ENCODE measurements around the gene C3orf52.
A peak's percentile ranks its signal among the peaks of the same experiment; 100 is the strongest.

The C3orf52 gene

GRCh38 chr3:112086875-112087524, 811 bp downstream of the C3orf52 start:
- DNase-seq (ENCODE audit: low read depth in 3 of 3) = no peak

GRCh38 chr3:112087746-112088145, 1.6 kb downstream of the C3orf52 start:
- no peak for DNase-seq (ENCODE audit: low read depth in 3 of 3)

GRCh38 chr3:112088944-112089343, 2.8 kb downstream of the C3orf52 start:
- no peak for DNase-seq (ENCODE audit: low read depth in 3 of 3)

- no peak for DNase-seq (ENCODE audit: low read depth in 3 of 3)
Measured at GRCh38 chr3:112089956-112090886, 4.0 kb downstream of the C3orf52 start.

- DNase-seq (ENCODE audit: low read depth in 3 of 3) = no peak
Measured at GRCh38 chr3:112090887-112091586, 4.8 kb downstream of the C3orf52 start.

- no peak for DNase-seq (ENCODE audit: low read depth in 3 of 3)
Measured at GRCh38 chr3:112092496-112093179, 6.4 kb downstream of the C3orf52 start.

GRCh38 chr3:112093180-112093522, 7.0 kb downstream of the C3orf52 start:
- DNase-seq (ENCODE audit: low read depth in 3 of 3) = no peak

- DNase-seq (ENCODE audit: low read depth in 3 of 3) = no peak
Measured at GRCh38 chr3:112095731-112096130, 9.5 kb downstream of the C3orf52 start.

- no peak for DNase-seq (ENCODE audit: low read depth in 3 of 3)
Measured at GRCh38 chr3:112096176-112096575, 10.0 kb downstream of the C3orf52 start.

GRCh38 chr3:112097378-112097777, 11.2 kb downstream of the C3orf52 start:
- DNase-seq (ENCODE audit: low read depth in 3 of 3) = no peak

- DNase-seq (ENCODE audit: low read depth in 3 of 3) = no peak
Measured at GRCh38 chr3:112101916-112102315, 15.7 kb downstream of the C3orf52 start.

- no peak for DNase-seq (ENCODE audit: low read depth in 3 of 3)
Measured at GRCh38 chr3:112104774-112105173, 18.6 kb downstream of the C3orf52 start.

GRCh38 chr3:112109322-112109721, 23.1 kb downstream of the C3orf52 start:
- DNase-seq (ENCODE audit: low read depth in 3 of 3) = no peak

- peak in 2 of 3 experiments; percentile 30 to 50 for DNase-seq (ENCODE audit: low read depth in 3 of 3)
Measured at GRCh38 chr3:112111785-112112402, 25.7 kb downstream of the C3orf52 start.

- no peak for DNase-seq (ENCODE audit: low read depth in 3 of 3)
Measured at GRCh38 chr3:112114576-112115160, 28.5 kb downstream of the C3orf52 start.

- no peak for DNase-seq (ENCODE audit: low read depth in 3 of 3)
Measured at GRCh38 chr3:112115161-112115739, 29.1 kb downstream of the C3orf52 start.

- DNase-seq (ENCODE audit: low read depth in 3 of 3) = no peak
Measured at GRCh38 chr3:112115806-112116383, 29.7 kb downstream of the C3orf52 start.

GRCh38 chr3:112116748-112117186, 30.6 kb downstream of the C3orf52 start:
- DNase-seq (ENCODE audit: low read depth in 3 of 3) = no peak

- no peak for DNase-seq (ENCODE audit: low read depth in 3 of 3)
Measured at GRCh38 chr3:112117415-112117814, 31.2 kb downstream of the C3orf52 start.
